HEK293 (cell line): ENCODE data around the gene SLC43A1.

Experiments used
- CTCF ChIP-seq: fragments of 450-650 bp; formaldehyde crosslinking; IDR thresholded peaks from 2 replicates; pipeline ENCODE4 v1.5.1; 2016; ENCODE audit warnings: missing biosample characterization, missing genetic modification characterization
- GLI4 ChIP-seq: fragments of 450-650 bp; formaldehyde crosslinking; IDR thresholded peaks from 2 replicates; pipeline ENCODE4 v1.5.1; 2016; ENCODE audit warnings: missing biosample characterization, missing genetic modification characterization
- SP2 ChIP-seq: fragments of 450-650 bp; formaldehyde crosslinking; IDR thresholded peaks from 2 replicates; pipeline ENCODE4 v1.5.1; 2016; ENCODE audit warnings: missing biosample characterization, missing genetic modification characterization
- ZNF133 ChIP-seq: fragments of 450-650 bp; formaldehyde crosslinking; IDR thresholded peaks from 2 replicates; pipeline ENCODE4 v1.5.1; 2016; ENCODE audit warnings: missing biosample characterization, missing genetic modification characterization
- ZNF138 ChIP-seq: fragments of 450-650 bp; formaldehyde crosslinking; IDR thresholded peaks from 2 replicates; pipeline ENCODE4 v1.5.1; 2016; ENCODE audit warnings: missing biosample characterization, missing genetic modification characterization, borderline replicate concordance
- ZNF202 ChIP-seq: fragments of 450-650 bp; formaldehyde crosslinking; IDR thresholded peaks from 2 replicates; pipeline ENCODE4 v1.5.1; 2016; ENCODE audit warnings: missing biosample characterization, missing genetic modification characterization, borderline replicate concordance
- ZNF239 ChIP-seq: fragments of 450-650 bp; formaldehyde crosslinking; IDR thresholded peaks from 2 replicates; pipeline ENCODE4 v1.5.1; 2016; ENCODE audit warnings: missing biosample characterization, missing genetic modification characterization
- ZSCAN4 ChIP-seq: fragments of 450-650 bp; formaldehyde crosslinking; IDR thresholded peaks from 2 replicates; pipeline ENCODE4 v1.5.1; 2017; ENCODE audit warnings: missing biosample characterization, missing genetic modification characterization

- no peak for TF ChIP-seq SP2
- no peak for TF ChIP-seq ZNF138
- TF ChIP-seq ZNF202 (tag by site-specific recombination): no peak
- no peak for TF ChIP-seq CTCF (tag by site-specific recombination)
- no peak for TF ChIP-seq GLI4 (tag by site-specific recombination)
- TF ChIP-seq ZNF239 (tag by site-specific recombination): no peak
- TF ChIP-seq ZNF133 (tag by site-specific recombination): no peak
- TF ChIP-seq ZSCAN4 (tag by site-specific recombination): no peak
These were observed 12.6 kb downstream of the SLC43A1 start for GRCh38 chr11:57502870-57503269.
